ENCODE data around the gene BABAM2. TPM values are rescaled to one million over a fixed set of nuclear protein-coding genes. Genes with fewer than 3 reads are reported as not detected.
"Not testable (repeated sequence)": the region's sequence is repeated elsewhere in the genome, so short reads cannot be mapped to it uniquely, and the experiment has no call there.

Gene BABAM2
- total and polyA plus RNA-seq, 4 donors = 28.1 to 40.4 (median 37.0) TPM

- no CpG with 5 or more reads among the region's 4 CpGs for WGBS (ENCODE audit: insufficient coverage)
- Histone ChIP-seq H3K27me3 (ENCODE audit: control insufficient read depth, insufficient read depth, low read length) (no peaks in the 10 kb centered on the region), H3K27ac (ENCODE audit: low read depth, low read length) (no peak overlapping the region), H3K36me3 (ENCODE audit: control insufficient read depth, insufficient read depth, low read length) (peaks cover 2% of the 10 kb centered on the region), H3K4me3 (ENCODE audit: low read depth, low read length) (no peak overlapping the region), H3K4me1 (ENCODE audit: control insufficient read depth, insufficient read depth, low read length) (no peaks in the 10 kb centered on the region), H3K9me3 (ENCODE audit: control insufficient read depth, insufficient read depth, low read length) (no peaks in the 10 kb centered on the region)
- no peak for DNase-seq (ENCODE audit: low read depth in 4 of 6, low spot score in 6 of 6)
Measured at GRCh38 chr2:28025123-28025522, 134.6 kb downstream of the BABAM2 start.

GRCh38 chr2:28026230-28026629 is 135.7 kb downstream of the BABAM2 start:
- not testable (repeated sequence) for H3K4me1 ChIP-seq (ENCODE audit: control insufficient read depth, insufficient read depth, low read length); DNase-seq (ENCODE audit: low read depth in 4 of 6, low spot score in 6 of 6); H3K36me3 ChIP-seq (ENCODE audit: control insufficient read depth, insufficient read depth, low read length); H3K4me3 ChIP-seq (ENCODE audit: low read depth, low read length); H3K27me3 ChIP-seq (ENCODE audit: control insufficient read depth, insufficient read depth, low read length); H3K9me3 ChIP-seq (ENCODE audit: control insufficient read depth, insufficient read depth, low read length); H3K27ac ChIP-seq (ENCODE audit: low read depth, low read length)
- WGBS (ENCODE audit: insufficient coverage) = no CpG with 5 or more reads among the region's 2 CpGs

DNA sequence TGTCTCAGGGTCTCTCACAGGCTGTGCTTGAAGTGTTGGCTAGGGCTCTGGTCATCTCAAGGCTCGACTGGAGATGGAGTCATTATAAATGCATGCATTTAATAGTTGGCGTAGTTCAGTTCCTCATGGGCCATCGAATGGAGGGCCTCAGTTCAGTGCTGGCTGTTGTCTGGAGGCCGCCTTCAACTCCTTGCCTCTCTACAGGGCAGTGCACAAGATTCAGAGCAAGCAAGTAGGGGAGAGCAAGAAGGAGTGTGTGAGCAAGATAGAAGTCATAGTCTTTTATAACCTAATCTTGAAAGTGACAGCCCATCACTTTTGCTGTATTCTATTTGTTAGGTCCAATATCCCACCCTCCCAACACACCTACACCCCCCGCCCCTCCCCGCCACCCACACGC is 137.5 kb downstream of the BABAM2 start:
- Histone ChIP-seq H3K4me1 (ENCODE audit: control insufficient read depth, insufficient read depth, low read length) (no peaks in the 10 kb centered on the region), H3K27me3 (ENCODE audit: control insufficient read depth, insufficient read depth, low read length) (no peaks in the 10 kb centered on the region), H3K27ac (ENCODE audit: low read depth, low read length) (no peak overlapping the region), H3K4me3 (ENCODE audit: low read depth, low read length) (no peak overlapping the region), H3K9me3 (ENCODE audit: control insufficient read depth, insufficient read depth, low read length) (no peaks in the 10 kb centered on the region), H3K36me3 (ENCODE audit: control insufficient read depth, insufficient read depth, low read length) (peaks cover 2% of the 10 kb centered on the region)
- DNase-seq (ENCODE audit: low read depth in 4 of 6, low spot score in 6 of 6) = no peak
- WGBS (ENCODE audit: insufficient coverage) = 93% methylated on average over 3 of the region's 7 CpGs

DNA sequence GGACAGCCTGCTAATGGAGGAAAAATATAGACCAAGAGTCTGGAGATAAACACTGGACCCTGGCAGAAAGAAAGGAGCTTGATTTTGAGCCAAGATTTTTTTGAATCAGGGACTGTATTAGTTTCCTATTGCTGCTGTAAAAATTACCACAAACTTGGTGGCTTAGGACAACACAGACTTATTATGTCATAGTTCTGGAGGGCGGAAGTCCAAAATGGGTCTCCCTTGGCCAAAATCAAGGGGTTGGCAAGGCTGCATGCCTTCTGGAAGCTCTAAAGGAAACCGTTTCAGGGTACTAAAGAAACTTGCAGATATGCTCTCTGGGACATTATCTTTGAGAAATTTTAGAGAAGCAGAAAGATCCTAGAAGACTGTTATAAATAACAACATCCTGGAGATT is 140.1 kb downstream of the BABAM2 start:
- WGBS (ENCODE audit: insufficient coverage) = 92% methylated on average over 1 of the region's 2 CpGs
- Histone ChIP-seq H3K27me3 (ENCODE audit: control insufficient read depth, insufficient read depth, low read length) (no peaks in the 10 kb centered on the region), H3K9me3 (ENCODE audit: control insufficient read depth, insufficient read depth, low read length) (no peaks in the 10 kb centered on the region), H3K4me1 (ENCODE audit: control insufficient read depth, insufficient read depth, low read length) (no peaks in the 10 kb centered on the region), H3K27ac (ENCODE audit: low read depth, low read length) (no peak overlapping the region), H3K4me3 (ENCODE audit: low read depth, low read length) (no peak overlapping the region), H3K36me3 (ENCODE audit: control insufficient read depth, insufficient read depth, low read length) (peaks cover 2% of the 10 kb centered on the region)
- DNase-seq (ENCODE audit: low read depth in 4 of 6, low spot score in 6 of 6) = peak in 1 of 6 donors; percentile 13

DNA sequence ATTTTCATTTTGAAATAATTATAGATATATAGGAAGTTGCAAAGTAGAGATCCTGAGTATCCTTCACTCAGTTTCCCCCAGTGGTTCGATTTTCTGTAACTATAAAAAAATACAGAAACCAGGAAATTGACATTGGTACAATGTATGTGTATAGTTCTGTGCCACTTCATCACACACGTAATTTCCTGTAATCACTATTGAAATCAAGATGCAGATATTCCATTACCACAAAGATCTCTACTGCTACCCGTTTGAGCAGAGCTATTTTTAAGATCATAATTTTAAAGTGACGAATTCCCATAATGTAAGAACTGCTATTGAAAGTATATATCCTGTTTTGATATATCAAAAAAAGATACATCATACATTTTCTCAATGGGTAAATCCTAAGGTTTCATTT is 142.3 kb downstream of the BABAM2 start:
- WGBS (ENCODE audit: insufficient coverage) = no CpG with 5 or more reads among the region's 4 CpGs
- H3K4me3 ChIP-seq (ENCODE audit: low read depth, low read length) = no peak overlapping the region
- H3K9me3 ChIP-seq (ENCODE audit: control insufficient read depth, insufficient read depth, low read length) = no peaks in the 10 kb centered on the region
- no peak overlapping the region for H3K27ac ChIP-seq (ENCODE audit: low read depth, low read length)
- peaks cover 2% of the 10 kb centered on the region for H3K36me3 ChIP-seq (ENCODE audit: control insufficient read depth, insufficient read depth, low read length)
- DNase-seq (ENCODE audit: low read depth in 4 of 6, low spot score in 6 of 6) = no peak
- H3K4me1 ChIP-seq (ENCODE audit: control insufficient read depth, insufficient read depth, low read length) = no peaks in the 10 kb centered on the region
- no peaks in the 10 kb centered on the region for H3K27me3 ChIP-seq (ENCODE audit: control insufficient read depth, insufficient read depth, low read length)

DNA sequence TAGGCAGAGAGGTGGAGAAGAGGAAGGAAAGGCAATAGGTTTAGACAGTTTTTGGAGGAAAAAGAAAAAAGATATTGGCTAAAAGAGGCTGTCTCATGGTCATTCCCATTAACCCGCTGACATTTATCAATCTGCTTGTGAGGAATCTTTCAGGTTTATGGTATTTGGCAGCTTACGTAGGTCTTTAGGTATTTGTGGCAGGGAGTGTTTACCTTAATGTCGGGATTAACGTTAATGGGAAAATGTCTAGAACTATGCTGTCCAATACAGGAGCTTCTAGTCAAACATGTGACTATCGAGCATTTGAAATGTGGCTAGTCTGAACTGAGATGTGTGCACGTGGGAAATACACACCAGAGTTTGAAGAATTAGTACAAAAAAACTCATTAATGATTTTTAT is 144.2 kb downstream of the BABAM2 start:
- Histone ChIP-seq H3K27me3 (ENCODE audit: control insufficient read depth, insufficient read depth, low read length) (no peaks in the 10 kb centered on the region), H3K4me3 (ENCODE audit: low read depth, low read length) (no peak overlapping the region), H3K4me1 (ENCODE audit: control insufficient read depth, insufficient read depth, low read length) (no peaks in the 10 kb centered on the region), H3K36me3 (ENCODE audit: control insufficient read depth, insufficient read depth, low read length) (no peaks in the 10 kb centered on the region), H3K27ac (ENCODE audit: low read depth, low read length) (no peak overlapping the region), H3K9me3 (ENCODE audit: control insufficient read depth, insufficient read depth, low read length) (no peaks in the 10 kb centered on the region)
- DNase-seq (ENCODE audit: low read depth in 4 of 6, low spot score in 6 of 6) = no peak
- 93% methylated on average over 5 of the region's 6 CpGs for WGBS (ENCODE audit: insufficient coverage)

- no peak for DNase-seq (ENCODE audit: low read depth in 4 of 6, low spot score in 6 of 6)
- Histone ChIP-seq H3K4me1 (ENCODE audit: control insufficient read depth, insufficient read depth, low read length) (no peaks in the 10 kb centered on the region), H3K4me3 (ENCODE audit: low read depth, low read length) (no peak overlapping the region), H3K36me3 (ENCODE audit: control insufficient read depth, insufficient read depth, low read length) (no peaks in the 10 kb centered on the region), H3K27ac (ENCODE audit: low read depth, low read length) (no peak overlapping the region), H3K27me3 (ENCODE audit: control insufficient read depth, insufficient read depth, low read length) (no peaks in the 10 kb centered on the region), H3K9me3 (ENCODE audit: control insufficient read depth, insufficient read depth, low read length) (no peaks in the 10 kb centered on the region)
- WGBS (ENCODE audit: insufficient coverage) = no CpG with 5 or more reads among the region's 3 CpGs
Measured at GRCh38 chr2:28035163-28035690, 144.7 kb downstream of the BABAM2 start.

DNA sequence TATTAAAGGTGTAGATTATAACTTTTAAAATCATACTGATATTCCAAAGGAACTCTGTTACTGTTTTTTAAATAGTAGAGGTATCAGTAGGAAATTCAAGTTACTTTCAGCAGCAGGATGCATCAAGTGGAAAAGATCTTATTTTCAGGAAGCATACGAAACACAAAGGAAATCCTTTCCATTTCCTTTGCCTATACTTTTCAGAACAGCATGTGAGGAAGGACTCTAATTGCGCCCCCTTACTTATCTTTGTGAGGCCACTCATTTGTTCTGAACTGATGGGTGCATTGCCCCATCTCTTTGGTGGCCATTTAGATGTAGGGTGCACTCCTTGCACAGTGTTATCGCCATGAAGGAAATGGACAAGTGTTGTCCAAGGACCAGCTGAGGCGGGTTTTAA is 145.3 kb downstream of the BABAM2 start:
- H3K36me3 ChIP-seq (ENCODE audit: control insufficient read depth, insufficient read depth, low read length) = no peaks in the 10 kb centered on the region
- WGBS (ENCODE audit: insufficient coverage) = 90% methylated on average over 2 of the region's 4 CpGs
- no peak overlapping the region for H3K4me3 ChIP-seq (ENCODE audit: low read depth, low read length)
- no peak for DNase-seq (ENCODE audit: low read depth in 4 of 6, low spot score in 6 of 6)
- no peaks in the 10 kb centered on the region for H3K4me1 ChIP-seq (ENCODE audit: control insufficient read depth, insufficient read depth, low read length)
- no peak overlapping the region for H3K27ac ChIP-seq (ENCODE audit: low read depth, low read length)
- H3K9me3 ChIP-seq (ENCODE audit: control insufficient read depth, insufficient read depth, low read length) = no peaks in the 10 kb centered on the region
- no peaks in the 10 kb centered on the region for H3K27me3 ChIP-seq (ENCODE audit: control insufficient read depth, insufficient read depth, low read length)

DNA sequence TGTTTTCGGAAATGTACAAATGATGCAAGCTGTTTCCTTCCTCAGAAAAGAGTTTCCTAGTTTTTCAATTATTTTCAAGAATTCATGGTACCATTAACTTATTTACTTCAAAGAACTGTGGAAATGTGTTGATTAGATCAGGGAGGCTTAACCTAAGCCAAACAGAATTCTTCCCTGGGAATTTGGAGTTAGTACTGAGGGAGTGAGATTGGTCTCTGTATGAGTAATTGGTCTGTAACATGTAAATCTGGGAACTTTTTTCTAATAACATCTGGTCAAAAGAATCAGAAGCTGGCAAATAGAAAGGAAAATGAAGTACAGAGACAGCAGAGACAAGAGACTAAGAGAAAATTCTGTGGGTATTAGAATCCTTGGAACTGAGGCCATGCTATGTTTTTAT is 145.8 kb downstream of the BABAM2 start:
- Histone ChIP-seq H3K4me1 (ENCODE audit: control insufficient read depth, insufficient read depth, low read length) (no peaks in the 10 kb centered on the region), H3K9me3 (ENCODE audit: control insufficient read depth, insufficient read depth, low read length) (no peaks in the 10 kb centered on the region), H3K27me3 (ENCODE audit: control insufficient read depth, insufficient read depth, low read length) (no peaks in the 10 kb centered on the region), H3K4me3 (ENCODE audit: low read depth, low read length) (no peak overlapping the region), H3K36me3 (ENCODE audit: control insufficient read depth, insufficient read depth, low read length) (no peaks in the 10 kb centered on the region), H3K27ac (ENCODE audit: low read depth, low read length) (no peak overlapping the region)
- DNase-seq (ENCODE audit: low read depth in 4 of 6, low spot score in 6 of 6) = no peak
- no CpG with 5 or more reads among the region's 1 CpG for WGBS (ENCODE audit: insufficient coverage)

DNA sequence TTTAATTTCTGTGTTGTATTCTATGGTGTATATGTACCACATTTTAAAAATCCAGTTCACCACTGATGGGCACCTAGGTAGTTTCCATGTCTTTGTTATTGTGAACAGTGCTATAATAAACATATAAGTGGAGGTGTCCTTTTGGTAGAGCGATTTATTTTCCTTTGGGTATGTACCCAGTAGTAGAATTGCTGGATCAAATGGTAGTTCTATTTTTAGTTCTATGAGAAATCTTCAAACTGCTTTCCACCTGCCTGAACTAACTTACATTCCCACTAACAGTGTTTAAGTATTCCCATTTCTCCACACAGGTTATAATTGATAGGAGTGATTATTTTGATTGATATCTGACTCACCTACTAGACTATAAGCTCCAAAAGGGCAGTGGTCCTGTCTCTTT is 148.2 kb downstream of the BABAM2 start:
- no CpG with 5 or more reads among the region's 1 CpG for WGBS (ENCODE audit: insufficient coverage)
- H3K4me1 ChIP-seq (ENCODE audit: control insufficient read depth, insufficient read depth, low read length) = no peaks in the 10 kb centered on the region
- H3K4me3 ChIP-seq (ENCODE audit: low read depth, low read length) = no peak overlapping the region
- H3K27me3 ChIP-seq (ENCODE audit: control insufficient read depth, insufficient read depth, low read length) = no peaks in the 10 kb centered on the region
- no peaks in the 10 kb centered on the region for H3K9me3 ChIP-seq (ENCODE audit: control insufficient read depth, insufficient read depth, low read length)
- no peak for DNase-seq (ENCODE audit: low read depth in 4 of 6, low spot score in 6 of 6)
- H3K27ac ChIP-seq (ENCODE audit: low read depth, low read length) = no peak overlapping the region
- no peaks in the 10 kb centered on the region for H3K36me3 ChIP-seq (ENCODE audit: control insufficient read depth, insufficient read depth, low read length)
